CD1c-positive myeloid dendritic cell (primary cell): Measurements from ENCODE around the gene PLAGL2.
"Not testable (repeated sequence)": the region's sequence is repeated elsewhere in the genome, so short reads cannot be mapped to it uniquely, and the experiment has no call there.

Experiments
- DNase-seq: peaks from one replicate; pipeline ENCODE4 v3.0.0-alpha.2; 2016; ENCODE audit errors: extremely low spot score

Gene PLAGL2

DNA sequence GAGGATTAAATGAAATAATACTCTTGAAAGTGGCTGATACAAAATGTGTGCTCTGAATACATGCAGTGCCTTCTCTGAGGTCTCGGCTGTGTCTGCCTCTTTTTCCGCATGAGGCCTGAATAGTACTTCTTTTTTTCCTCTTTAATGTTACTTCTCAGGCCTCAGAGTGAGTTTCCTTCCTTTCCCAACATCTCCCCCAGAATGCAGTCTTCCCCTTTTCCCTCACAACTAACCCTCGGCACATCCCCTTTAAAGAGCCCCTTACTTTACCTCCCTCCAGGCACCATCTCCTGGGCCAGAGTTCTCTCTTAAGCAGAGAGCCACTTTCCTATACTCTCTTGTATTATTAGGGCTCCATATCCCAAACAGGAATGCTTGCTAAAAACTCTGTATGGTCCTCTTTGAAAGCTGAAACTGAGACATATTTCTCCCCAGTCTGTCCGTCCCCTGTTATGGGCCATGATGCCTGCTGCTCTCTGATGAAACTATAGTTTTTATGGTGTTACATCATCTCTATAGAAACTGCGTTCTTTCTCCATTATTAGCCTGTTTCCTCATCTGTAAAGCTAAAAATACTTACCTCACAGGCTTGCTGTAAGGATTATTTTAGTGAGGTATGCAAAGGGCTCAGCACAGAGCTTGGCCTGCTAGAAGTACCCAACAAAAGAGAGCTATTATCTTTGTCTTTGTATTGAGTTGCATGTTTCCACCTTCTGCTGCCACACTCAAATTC lies 2.3 kb downstream of the PLAGL2 start:
- peak; percentile 71 for DNase-seq

DNA sequence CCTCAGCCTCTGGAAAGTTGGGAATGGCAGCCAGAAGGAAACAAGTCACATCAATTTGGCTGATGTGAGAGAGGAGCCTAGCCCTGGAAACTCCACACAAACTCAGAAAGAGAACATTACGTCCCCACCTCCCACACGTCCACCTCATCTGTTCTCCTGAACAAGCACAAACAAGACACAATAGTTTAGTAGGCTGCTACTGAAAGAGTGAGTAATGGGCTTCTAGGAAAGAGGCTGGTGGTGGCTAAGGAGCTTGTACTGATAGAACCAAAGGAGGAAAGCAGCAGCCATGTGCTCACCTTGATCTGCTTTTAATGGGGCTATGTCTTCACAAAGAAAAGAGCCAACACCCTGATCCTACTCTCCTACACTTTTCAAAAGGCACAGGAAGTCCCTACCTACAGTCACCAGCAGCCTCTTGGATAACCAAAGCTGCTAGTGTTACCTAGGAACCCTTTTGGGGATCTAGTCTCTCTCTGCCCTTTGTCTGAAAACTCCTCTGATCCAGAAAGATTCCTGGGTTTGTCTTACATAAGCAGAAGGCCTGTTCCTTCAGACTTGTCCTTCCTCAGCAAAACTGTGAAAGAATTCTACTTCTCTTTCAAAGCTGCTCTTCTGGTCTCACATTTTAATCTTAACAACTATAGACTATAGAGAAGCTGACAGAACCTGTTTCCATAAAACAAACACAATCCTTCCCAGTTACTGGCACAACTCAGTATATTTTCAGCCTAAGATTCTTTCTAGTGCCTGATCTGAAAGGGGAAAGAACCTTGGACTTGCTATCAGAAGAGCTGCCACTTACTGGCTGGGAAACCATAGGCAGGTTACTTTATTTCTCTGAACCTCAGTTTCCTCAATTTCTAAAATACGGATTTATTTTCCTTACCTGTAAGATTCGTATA lies 3.1 kb downstream of the PLAGL2 start:
- DNase-seq = peak; percentile 55

DNA sequence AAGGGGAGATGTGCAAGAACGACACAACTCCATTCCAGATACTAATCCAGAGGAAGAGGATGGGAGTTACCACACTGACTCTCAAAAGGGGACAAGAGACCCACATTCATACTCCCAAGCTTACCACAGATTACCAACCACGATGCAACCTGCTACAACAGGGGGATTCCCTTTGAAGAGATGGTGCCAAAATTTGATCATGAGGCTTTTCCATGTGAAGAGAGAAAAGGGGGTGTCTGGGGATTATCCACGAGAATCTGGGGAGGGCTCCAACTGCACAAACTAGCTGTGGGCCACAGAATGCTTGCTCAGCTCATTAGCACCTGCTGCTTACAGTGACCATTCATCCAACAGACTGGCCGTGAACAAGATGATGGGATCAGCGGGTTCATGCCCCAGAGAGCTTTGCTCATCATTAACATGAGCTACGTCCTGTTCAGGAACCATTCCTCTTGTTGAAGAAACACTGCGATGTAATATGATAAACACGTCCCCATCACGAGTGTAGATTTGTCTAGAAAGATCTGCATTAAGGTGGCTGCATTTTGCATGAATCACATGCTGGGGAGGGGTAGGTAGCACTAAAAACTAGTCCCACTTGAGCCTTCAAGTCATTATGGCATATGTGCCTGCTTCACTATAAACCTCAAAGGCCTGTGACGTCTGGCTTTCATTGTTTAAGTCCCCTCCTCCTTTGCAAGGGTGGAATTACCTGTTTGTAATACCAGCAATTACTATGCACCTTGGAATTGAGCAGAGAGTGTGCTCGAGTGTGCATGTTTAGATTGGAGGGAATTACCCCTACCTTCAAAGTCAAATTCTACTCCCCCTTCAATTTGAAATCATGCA lies 4.0 kb downstream of the PLAGL2 start:
- no peak for DNase-seq

DNA sequence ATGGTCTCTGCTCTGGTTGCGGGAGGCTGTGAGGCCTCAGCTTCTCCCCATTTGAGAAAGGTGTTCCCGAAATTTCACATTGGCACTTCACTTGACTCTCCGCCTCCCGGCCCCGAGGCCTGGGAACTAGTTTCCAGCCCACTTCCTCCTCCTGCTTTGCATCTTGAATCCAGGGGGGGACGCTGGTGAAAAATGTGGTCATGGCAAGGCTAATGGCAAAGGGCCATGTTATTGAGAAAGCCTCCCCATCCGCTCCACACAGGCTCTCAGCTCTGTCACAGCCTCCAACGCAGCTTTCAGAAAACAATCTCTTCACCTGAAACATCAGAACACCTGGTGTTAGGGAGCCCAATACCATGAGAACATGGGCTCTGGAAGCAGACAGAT lies 5.6 kb downstream of the PLAGL2 start:
- DNase-seq = no peak

DNA sequence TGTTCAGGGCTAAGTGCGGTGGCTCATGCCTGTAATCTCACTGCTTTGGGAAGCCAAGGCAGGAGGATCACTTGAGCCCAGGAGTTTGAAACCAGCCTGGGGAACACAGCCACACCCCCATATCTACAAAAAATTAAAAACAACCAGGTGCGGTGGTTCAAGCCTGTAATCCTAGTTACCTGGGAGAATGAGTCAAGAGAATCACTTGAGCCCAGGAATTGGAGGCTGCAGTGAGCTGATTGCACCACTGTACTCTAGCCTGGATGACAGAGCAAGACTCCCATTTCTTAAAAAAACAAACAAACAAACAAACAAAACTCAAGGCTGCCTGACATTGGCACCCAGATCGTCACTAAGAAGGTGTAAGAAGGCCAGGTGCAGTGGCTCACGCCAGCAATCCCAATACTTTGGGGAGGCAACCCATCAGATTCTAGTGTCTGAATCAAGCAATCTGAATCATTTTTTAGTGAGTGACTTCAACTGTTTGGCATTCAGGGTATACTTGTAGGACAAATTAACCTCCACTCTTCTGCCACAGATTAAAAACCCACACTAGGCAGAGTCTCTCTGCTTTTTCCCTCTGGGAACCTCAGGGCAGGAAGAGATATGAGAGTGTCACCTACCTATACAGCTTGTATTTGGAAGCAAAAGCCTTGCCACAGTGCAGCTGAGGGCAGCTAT lies 6.1 kb downstream of the PLAGL2 start:
- DNase-seq = no peak

DNA sequence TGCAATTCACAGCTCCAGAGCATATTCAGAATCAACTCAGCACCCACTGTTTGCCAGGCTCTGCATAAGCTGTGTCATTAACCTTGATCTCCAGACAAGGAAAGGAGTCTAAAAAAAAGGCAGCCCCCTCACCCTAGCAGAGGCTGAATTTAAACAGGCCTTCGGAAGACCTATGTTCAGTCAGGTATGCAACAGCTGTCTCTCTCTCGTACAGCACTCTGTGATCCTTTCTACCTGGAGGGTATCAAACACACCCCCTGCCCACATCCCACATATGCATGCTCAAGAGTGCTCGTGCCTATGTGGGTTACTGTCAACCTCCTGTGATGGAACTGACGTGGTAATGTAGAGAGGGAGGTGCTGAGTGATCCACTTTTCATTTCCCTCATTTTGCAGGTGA lies 8.5 kb downstream of the PLAGL2 start:
- no peak for DNase-seq

DNA sequence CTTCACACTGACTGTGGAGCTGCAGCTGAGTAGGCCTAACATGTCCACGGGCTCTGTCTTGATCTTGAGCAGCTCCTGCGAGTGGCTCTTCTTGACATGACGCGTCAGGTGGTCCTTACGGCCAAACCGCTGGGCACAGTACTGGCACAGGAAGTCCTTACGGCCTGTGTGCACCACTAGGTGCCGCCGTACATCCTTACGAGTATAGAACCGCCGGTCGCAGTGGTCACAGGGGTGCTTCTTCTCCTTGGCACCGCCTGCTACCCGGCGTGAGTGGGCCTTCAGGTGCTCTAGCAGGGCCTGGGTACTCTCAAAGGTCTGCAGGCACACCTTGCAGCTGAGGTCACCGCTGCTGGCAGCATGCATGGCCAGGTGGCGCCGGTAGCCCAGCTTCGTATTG lies 10.4 kb downstream of the PLAGL2 start:
- DNase-seq = not testable (repeated sequence)

DNA sequence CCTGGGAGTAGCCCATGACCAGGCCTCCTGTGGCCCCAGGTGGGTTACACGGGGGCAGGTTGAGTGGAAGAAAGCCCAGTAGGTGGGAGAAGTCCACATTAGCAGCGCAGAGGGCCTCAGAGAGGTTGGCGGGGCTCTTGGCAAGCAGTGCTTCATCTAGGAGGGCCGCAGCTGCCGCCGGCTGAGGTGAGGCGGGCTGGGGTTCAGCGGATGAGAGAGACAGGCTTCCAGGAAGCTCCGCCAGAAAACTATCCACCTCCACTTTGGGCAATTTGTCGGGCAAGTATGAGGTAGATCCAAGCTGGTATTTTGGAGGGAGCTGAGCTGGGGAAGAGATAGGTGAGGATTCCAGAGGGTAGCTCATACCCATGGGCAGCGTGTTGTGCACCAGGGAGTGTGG lies 10.9 kb downstream of the PLAGL2 start:
- not testable (repeated sequence) for DNase-seq

DNA sequence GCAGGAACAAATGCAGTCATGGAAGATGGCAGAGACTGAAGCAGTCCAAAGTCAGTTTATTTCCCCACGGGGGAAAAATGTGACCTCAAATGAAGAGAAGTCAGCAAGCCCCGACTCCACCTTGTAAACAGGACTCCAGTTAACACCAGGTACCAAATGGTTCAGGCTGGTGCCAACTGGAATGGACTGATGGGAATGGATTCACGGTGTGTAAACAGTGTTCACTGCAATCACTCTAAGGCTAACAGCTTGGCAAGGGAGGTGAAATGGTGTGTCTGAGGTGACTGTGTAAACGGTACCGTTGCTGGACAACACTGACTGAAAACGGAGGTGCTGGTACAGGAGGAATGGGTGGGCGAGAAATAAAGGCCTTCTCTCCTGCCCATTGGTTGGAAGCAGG lies 12.0 kb downstream of the PLAGL2 start:
- DNase-seq = no peak

DNA sequence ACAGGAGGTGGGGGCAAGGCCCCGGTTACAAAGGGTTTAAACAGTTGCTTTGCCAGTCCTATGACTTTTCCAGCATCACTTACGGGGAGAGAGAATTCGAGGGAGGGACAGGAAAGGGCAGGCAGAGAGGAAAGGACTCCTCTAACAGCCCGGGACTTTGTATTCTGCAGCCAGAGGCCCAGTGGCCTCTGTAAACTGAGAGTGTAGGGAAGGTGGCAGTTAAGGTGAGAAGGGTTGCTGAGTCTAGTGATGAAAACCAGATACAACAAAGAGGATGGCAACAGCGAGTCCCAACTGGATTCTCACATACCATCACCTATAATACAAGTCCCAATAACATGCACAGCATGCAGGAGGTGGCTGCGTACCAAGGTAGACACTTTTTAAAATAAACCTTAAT lies 13.5 kb downstream of the PLAGL2 start:
- DNase-seq = no peak

DNA sequence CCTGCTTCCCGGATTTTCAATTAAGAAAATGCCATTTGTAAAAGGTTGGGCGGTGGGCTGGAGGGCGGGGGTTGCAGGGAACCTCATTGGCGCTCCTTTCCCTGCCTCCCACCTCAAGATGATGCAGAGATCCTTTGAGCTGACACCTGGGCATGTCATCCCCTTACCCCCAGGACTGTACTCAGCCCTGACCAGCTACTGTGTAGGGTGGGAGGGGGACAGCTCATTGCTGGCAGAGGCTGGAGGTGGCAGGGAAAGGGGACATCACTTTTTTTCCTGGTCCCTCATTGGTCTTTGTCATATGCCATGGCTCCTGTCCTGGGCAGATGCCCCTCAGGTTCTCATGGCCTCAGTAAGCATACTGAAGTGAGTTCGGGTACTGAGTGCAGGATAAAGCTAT lies 14.2 kb downstream of the PLAGL2 start:
- not testable (repeated sequence) for DNase-seq

DNA sequence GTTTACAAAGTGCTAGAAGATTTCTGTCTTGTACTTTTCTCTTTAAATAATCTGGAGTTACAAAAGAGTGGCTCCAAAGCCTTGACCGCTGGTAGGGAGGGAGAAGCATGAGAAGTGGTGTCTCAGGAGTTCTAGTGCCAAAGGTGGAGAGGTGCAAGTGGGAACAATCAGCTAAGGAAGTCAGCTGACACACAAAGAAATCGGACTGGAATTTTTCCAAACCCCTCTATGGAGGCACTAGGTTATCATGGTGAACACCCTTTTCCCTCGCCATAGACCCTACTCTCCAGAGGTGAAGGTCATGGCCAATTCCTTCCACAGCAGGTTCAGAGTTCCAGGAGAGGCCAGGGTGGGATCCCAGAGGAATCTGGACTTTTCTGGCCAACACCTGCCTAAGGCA lies 14.8 kb downstream of the PLAGL2 start:
- DNase-seq = no peak

DNA sequence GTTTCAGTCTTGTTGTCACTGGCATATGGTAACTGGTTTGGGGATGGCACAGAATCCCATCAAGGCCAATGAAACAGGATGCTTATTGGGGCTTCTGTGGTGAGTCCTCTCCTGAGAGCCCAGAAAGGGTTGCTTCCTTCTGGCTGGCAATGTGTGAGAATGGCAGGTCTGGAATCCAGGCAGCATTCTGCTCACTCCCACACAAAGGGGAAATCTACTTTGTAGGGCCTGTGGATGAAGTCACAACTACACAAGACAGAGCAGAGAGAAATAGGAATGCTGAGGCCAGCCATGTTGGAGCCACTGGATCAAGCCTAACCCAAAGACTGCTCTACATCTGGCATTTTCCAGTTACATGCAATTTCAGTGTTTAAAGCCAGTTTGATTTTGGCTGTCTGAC lies 15.7 kb downstream of the PLAGL2 start:
- peak; percentile 32 for DNase-seq

DNA sequence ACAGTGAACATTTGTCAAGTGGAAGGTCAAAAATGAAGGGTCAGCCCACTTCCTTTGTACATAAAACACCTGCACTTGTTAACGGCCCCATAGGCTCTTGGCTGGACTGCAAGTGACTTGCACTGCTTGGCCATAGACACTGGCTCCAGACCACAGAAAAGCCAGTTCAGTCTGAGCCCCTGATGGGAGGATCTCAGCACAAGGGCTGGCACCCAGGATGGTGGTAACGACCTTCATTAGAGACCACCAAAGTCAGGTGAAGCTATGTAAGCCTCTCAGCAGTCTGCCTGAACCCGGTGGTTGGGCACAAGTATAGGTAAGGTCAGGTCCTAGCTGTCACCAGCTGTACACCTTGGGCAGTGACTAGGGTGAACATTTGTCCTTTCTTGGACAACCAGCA lies 16.1 kb downstream of the PLAGL2 start:
- no peak for DNase-seq

DNA sequence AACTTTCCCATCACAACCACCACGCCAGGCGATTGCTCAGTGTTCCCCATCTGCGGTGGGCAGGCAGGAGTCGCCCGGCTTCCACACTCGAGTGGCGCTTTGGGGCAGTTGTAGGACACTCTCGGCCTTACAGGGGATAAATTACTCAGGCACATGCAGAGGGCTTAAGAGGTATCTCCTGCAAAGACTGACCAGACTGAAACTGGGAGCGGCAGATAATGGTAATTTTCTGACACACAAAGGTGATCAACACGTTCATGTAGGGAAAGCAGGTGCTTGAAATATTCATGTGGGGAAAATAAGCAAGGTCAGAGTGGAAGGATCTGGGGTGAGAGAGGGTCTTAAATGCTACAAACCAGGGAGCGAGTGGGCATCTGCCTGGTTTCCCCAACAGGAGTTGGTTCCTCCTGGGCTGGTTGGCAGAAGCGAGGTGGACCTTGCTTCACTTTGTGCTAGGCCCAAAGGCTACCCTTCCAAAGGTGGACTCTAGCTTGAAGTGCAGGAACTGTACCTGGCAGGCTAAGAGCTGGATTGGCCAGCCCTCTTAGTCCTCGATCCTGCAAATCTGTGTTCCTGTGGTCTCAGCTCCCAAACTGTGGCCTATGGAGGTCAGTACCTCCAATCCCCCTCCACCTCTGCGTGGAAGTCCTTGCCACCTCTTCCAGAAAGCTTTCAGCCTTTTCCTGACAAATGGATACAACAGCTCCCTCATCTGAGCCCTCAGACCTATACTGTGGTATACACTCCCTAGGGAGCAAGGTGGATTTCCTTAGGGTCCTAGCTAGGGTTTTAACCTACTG lies 16.7 kb downstream of the PLAGL2 start:
- no peak for DNase-seq

DNA sequence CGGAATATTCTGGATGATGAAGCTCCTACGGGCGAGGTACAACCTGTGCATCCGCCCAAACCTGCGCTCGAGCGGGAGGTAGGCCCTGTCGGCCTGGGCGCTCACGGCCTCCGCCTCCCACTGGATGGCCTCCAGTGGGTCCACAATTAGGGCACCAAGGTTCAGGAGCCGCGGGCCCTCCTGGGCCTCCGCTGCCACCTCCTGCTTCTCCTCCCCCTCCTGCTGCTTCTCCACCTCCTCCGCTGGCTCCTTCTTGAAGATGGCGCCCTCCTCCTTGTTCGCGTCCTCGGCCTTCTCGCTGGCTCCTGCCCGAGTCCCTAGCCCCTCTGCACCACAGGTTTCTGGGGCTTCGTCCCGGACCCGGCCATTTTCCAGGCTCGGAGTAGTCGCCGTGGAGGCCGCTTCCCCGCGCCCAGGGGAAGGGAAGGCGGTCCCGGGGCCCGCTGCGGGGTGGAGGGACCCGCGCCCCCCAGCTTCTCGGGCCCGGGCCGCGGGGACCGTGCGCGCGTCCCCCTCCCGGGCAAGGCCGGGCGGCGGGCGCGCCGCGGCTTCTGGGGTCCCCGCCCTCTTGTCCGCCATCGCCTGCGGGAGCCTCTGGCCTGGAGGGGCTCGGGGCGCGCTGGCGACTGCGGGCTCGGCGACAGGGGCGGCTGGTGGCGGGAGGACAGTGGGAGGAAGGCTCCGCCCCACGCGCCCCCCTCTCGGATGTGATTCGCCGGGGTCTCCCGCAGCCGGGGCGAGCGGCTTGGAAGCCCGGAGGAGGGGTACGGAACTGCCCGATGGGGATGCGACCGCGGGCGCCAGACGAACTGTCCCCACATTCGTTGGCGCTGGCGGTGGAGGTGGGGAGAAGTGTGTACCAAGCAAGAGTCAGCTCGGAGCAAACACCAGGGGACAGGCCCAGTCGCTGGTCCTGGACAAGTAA lies 17.6 kb downstream of the PLAGL2 start:
- DNase-seq = peak; percentile 12

DNA sequence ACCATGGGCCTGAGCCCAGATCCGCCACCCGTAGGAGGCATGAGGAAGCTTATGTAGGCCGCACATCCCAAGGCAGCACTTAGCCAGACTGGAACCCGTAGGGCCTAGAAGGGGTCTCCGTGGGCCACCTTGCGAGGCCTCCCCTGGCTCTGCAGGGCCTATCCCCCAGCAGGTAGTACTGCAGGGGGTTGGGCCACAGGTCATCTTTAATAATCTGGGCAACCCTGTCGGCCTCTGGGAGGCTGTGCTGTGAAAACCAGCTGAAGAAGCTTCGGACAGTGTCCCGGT lies 18.5 kb downstream of the PLAGL2 start:
- no peak for DNase-seq

DNA sequence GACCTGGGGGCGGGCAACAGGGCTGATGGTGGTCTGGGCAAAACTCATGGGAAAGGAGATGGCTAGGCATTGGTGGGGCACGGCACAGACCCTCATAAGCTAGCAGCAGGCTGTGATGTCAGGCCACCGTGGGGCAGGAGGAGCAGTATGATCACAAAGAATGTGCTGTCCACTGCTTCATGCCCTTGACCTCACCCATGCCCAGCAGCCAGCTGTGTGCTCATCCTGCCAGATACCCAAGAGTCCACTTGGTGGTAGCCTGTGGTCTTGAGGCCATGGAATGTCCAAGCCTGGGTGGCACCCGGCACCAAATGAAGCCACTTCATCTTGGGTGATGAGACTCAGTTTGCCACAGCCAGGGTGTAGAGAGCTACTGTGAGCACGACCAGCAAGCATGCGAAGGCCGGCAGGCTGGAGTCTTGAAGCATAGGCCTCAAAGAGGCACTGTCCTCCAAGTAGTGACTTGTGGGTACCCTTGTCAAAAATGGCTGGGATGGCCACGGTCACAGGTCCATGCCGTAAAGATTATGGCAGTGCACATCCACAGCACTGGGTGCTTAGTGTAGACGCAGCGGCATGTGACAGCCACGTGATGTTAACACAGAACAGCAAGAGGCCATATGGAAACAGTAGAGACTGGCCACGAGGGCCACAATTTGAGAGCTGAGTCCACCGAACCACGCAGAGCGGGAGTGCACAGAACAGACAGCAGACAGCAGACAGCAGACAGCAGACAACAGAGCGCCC lies 19.0 kb downstream of the PLAGL2 start:
- DNase-seq = no peak

DNA sequence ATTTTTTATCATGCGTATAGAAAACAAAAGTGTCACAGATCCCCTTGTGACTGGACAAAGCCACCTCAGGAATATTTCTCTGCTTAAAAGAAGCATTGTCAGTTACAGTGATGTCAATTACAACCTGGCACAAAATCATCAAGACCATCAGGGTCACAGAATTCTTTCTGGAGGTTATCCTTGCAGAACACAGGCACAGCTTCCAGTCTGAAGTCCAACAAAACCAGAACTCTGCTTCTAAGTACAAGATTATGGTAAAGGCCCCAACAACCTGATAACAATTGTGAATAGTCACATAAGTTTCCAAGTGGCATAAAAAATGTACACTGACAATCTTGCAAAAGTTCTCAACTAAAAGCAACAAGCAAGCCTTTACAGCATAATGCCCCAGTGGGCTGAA lies 21.0 kb downstream of the PLAGL2 start:
- DNase-seq = no peak
